Measurements from ENCODE around the gene PLTP.

Gene PLTP

GRCh38 chr20:45860560-45861220, 51.3 kb downstream of the PLTP start:
- Histone ChIP-seq H4K20me1 (ENCODE audit: insufficient read depth, low read length) (no peaks in the 10 kb centered on the region), H3K79me2 (ENCODE audit: insufficient read depth, low read length) (peaks cover 36% of the 10 kb centered on the region), H3K4me2 (ENCODE audit: insufficient read depth, low read length) (no peak overlapping the region), H3K9me3 (ENCODE audit: insufficient read depth, low read length, severe bottlenecking) (no peaks in the 10 kb centered on the region), H3K4me1 (ENCODE audit: insufficient read depth, low read length) (peaks cover 32% of the 10 kb centered on the region), H2AFZ (ENCODE audit: low read depth, low read length) (no peak overlapping the region), H3K27me3 (ENCODE audit: insufficient read depth, low read length, poor library complexity) (no peaks in the 10 kb centered on the region), H3K36me3 (ENCODE audit: insufficient read depth, low read length) (peaks cover 3% of the 10 kb centered on the region; the same call in 1 of the 2 replicates), H3K4me3 (ENCODE audit: low read depth in 1 of 2, low read length in 2 of 2) (no peak overlapping the region), H3K27ac (ENCODE audit: low read length) (no peak overlapping the region), H3K9ac (ENCODE audit: low read depth, low read length) (no peak overlapping the region)
- TF ChIP-seq EZH2 (IDR thresholded peaks at IDR 0.05; ENCODE audit: borderline replicate concordance, low read depth, low read length, severe bottlenecking) (no peak), CTCF (IDR thresholded peaks at IDR 0.05; ENCODE audit: borderline replicate concordance, extremely low read depth, low read length, poor library complexity, severe bottlenecking) (no peak)
- ATAC-seq (ENCODE audit: insufficient read depth, low read depth) (no peak), DNase-seq (no peak)

- no peak overlapping the region for H3K9ac ChIP-seq (ENCODE audit: low read depth, low read length)
- H3K4me3 ChIP-seq (ENCODE audit: low read depth in 1 of 2, low read length in 2 of 2), result no peak overlapping the region
- H2AFZ ChIP-seq (ENCODE audit: low read depth, low read length), result no peak overlapping the region
- H4K20me1 ChIP-seq (ENCODE audit: insufficient read depth, low read length), result no peaks in the 10 kb centered on the region
- H3K27ac ChIP-seq (ENCODE audit: low read length), result no peak overlapping the region
- no peaks in the 10 kb centered on the region for H3K9me3 ChIP-seq (ENCODE audit: insufficient read depth, low read length, severe bottlenecking)
- ATAC-seq (ENCODE audit: insufficient read depth, low read depth) (no peak), DNase-seq (no peak)
- no peak overlapping the region for H3K4me2 ChIP-seq (ENCODE audit: insufficient read depth, low read length)
- TF ChIP-seq CTCF (IDR thresholded peaks at IDR 0.05; ENCODE audit: borderline replicate concordance, extremely low read depth, low read length, poor library complexity, severe bottlenecking), result no peak
- TF ChIP-seq EZH2 (IDR thresholded peaks at IDR 0.05; ENCODE audit: borderline replicate concordance, low read depth, low read length, severe bottlenecking), result no peak
- H3K36me3 ChIP-seq (ENCODE audit: insufficient read depth, low read length), result peaks cover 5% of the 10 kb centered on the region
- H3K4me1 ChIP-seq (ENCODE audit: insufficient read depth, low read length), result peaks cover 37% of the 10 kb centered on the region
- no peaks in the 10 kb centered on the region for H3K27me3 ChIP-seq (ENCODE audit: insufficient read depth, low read length, poor library complexity)
- peaks cover 41% of the 10 kb centered on the region for H3K79me2 ChIP-seq (ENCODE audit: insufficient read depth, low read length)
Measured at GRCh38 chr20:45859916-45860315, 52.0 kb downstream of the PLTP start.

DNA sequence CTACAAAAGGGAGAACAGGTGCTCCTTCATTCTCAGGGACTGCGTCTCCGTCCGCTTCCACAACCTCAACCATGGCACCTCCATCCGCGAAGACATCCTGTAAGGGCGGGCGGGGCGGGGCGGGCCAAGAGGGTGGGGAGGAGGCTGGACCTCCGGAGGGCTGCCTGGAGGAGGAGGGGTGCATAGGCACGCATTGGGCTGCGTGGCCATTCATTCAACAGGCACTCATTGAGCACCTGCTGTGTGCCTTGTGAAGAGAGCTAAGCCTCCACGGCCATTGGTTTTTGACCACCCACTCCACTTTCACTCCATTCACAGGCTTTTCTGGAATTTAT, 54.1 kb downstream of the PLTP start:
- Histone ChIP-seq H3K79me2 (ENCODE audit: insufficient read depth, low read length) (peaks cover 46% of the 10 kb centered on the region), H3K9ac (ENCODE audit: low read depth, low read length) (peak overlapping the region; percentile 91), H3K9me3 (ENCODE audit: insufficient read depth, low read length, severe bottlenecking) (no peaks in the 10 kb centered on the region), H2AFZ (ENCODE audit: low read depth, low read length) (peak overlapping the region; percentile 87), H3K27me3 (ENCODE audit: insufficient read depth, low read length, poor library complexity) (no peaks in the 10 kb centered on the region), H3K4me2 (ENCODE audit: insufficient read depth, low read length) (peak overlapping the region; percentile 80), H3K4me1 (ENCODE audit: insufficient read depth, low read length) (peaks cover 47% of the 10 kb centered on the region), H3K27ac (ENCODE audit: low read length) (peak overlapping the region; percentile 82), H3K4me3 (ENCODE audit: low read depth in 1 of 2, low read length in 2 of 2) (peak overlapping the region; percentile 93 to 94), H4K20me1 (ENCODE audit: insufficient read depth, low read length) (no peaks in the 10 kb centered on the region), H3K36me3 (ENCODE audit: insufficient read depth, low read length) (peaks cover 16% of the 10 kb centered on the region)
- ATAC-seq (ENCODE audit: insufficient read depth, low read depth) (peak; percentile 2; the same call in 2 of the 3 replicates), DNase-seq (no peak)
- TF ChIP-seq EZH2 (IDR thresholded peaks at IDR 0.05; ENCODE audit: borderline replicate concordance, low read depth, low read length, severe bottlenecking), result no peak
- TF ChIP-seq CTCF (IDR thresholded peaks at IDR 0.05; ENCODE audit: borderline replicate concordance, extremely low read depth, low read length, poor library complexity, severe bottlenecking), result no peak

All from DND-41 (cell line).